Suprapubic skin (tissue), 4 donors: ENCODE measurements around the gene SYPL1.

Experiments used
- EP300 ChIP-seq: sonication (generic); formaldehyde crosslinking; IDR thresholded peaks from one replicate; pipeline ENCODE4 v1.6.1; 2017; ENCODE audit warnings: antibody characterized with exemption
- POLR2A ChIP-seq, 2 donors: fragments of 450-650 bp; IDR thresholded peaks; one replicate each; pipeline ENCODE4 v1.6.1; 2017; ENCODE audit warnings: antibody characterized with exemption in 2 of 2, mild to moderate bottlenecking in 2 of 2, moderate library complexity in 2 of 2
- POLR2AphosphoS5 ChIP-seq, 3 donors: sonication (generic); formaldehyde crosslinking; IDR thresholded peaks; one replicate each; pipeline ENCODE4 v1.6.1; 2017; ENCODE audit warnings: antibody characterized with exemption in 3 of 3
- TF ChIP-seq, protein P1 (sequence below), 2 donors: fragments of 200-600 bp in 1 of 2; fragments of 450-650 bp in 1 of 2; sonication (generic) in 1 of 2; IDR thresholded peaks; one replicate each; pipeline ENCODE4 v1.5.1; 2016 to 2019; ENCODE audit warnings: antibody characterized with exemption in 2 of 2, mild to moderate bottlenecking in 1 of 2, moderate library complexity in 1 of 2

- TF ChIP-seq POLR2AphosphoS5 (IDR thresholded peaks at IDR 0.05) (no peak), POLR2A (IDR thresholded peaks at IDR 0.05) (no peak), EP300 (no peak)
- TF ChIP-seq, protein P1, sequence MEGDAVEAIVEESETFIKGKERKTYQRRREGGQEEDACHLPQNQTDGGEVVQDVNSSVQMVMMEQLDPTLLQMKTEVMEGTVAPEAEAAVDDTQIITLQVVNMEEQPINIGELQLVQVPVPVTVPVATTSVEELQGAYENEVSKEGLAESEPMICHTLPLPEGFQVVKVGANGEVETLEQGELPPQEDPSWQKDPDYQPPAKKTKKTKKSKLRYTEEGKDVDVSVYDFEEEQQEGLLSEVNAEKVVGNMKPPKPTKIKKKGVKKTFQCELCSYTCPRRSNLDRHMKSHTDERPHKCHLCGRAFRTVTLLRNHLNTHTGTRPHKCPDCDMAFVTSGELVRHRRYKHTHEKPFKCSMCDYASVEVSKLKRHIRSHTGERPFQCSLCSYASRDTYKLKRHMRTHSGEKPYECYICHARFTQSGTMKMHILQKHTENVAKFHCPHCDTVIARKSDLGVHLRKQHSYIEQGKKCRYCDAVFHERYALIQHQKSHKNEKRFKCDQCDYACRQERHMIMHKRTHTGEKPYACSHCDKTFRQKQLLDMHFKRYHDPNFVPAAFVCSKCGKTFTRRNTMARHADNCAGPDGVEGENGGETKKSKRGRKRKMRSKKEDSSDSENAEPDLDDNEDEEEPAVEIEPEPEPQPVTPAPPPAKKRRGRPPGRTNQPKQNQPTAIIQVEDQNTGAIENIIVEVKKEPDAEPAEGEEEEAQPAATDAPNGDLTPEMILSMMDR (IDR thresholded peaks at IDR 0.05), result no peak
These were observed 66.5 kb downstream of the SYPL1 start for GRCh38 chr7:106045586-106045985.
